Right renal cortex interstitium (tissue), 3 donors: ENCODE results near the gene GGNBP2. TPM values are rescaled to one million over a fixed set of nuclear protein-coding genes. Genes with fewer than 3 reads are reported as not detected.

Experiments
- DNase-seq, 3 donors: peaks; one replicate each; pipeline ENCODE4 v3.0.0-alpha.2; 2013; ENCODE audit warnings: low read depth in 3 of 3, low spot score in 2 of 3
- polyA plus RNA-seq, 3 donors: library from polyadenylated mRNA; unstranded; fragments of 120-200 nt; gene quantifications; one replicate each; pipeline ENCODE4 v1.2.1, GENCODE V29; 2013; ENCODE audit not compliant: insufficient read length in 3 of 3

The GGNBP2 gene
- polyA plus RNA-seq, 3 donors: 83.2 to 87.8 (median 85.3) TPM

DNA sequence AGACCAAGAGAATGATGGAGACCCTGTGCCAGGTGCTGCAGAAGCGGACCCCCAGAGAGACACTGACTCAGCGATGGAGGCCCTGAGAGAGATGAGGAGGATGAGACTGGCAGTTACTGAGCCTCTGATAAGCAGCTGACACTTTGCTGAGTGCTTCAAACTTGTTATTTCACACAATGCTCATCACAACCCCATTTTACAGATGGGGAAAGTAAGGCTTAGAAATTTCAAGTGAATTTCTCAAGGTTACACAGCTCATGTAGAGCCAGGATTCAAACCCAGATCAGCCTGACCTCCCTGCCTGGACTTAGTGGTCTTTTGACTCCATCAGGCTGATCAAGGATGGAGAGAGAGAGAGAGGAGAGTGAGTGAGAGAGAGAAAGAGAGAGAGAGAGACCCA lies 83.9 kb downstream of the GGNBP2 start:
- DNase-seq: no peak

- no peak for DNase-seq
These were observed 84.6 kb downstream of the GGNBP2 start for GRCh38 chr17:36629252-36629847.

GRCh38 chr17:36629970-36630502 lies 85.3 kb downstream of the GGNBP2 start:
- no peak for DNase-seq

DNA sequence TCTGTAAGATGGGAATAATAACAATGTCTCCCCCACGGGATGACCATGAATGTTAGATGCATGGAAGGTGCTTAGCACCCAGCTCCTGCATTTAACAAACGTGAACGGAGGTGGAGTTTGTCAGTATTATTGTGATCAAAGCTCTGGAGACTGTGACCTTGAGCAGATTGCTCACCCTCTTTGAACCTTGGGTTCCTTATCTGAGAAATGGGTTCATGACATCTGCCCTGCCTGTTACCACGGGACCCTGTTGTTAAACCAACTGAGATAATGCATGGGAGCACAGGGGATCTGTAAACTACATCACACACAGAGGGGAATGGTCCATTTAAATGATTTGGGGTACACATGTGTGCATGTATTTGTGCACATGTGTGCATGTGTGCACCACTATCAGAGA lies 86.3 kb downstream of the GGNBP2 start:
- DNase-seq: no peak

DNA sequence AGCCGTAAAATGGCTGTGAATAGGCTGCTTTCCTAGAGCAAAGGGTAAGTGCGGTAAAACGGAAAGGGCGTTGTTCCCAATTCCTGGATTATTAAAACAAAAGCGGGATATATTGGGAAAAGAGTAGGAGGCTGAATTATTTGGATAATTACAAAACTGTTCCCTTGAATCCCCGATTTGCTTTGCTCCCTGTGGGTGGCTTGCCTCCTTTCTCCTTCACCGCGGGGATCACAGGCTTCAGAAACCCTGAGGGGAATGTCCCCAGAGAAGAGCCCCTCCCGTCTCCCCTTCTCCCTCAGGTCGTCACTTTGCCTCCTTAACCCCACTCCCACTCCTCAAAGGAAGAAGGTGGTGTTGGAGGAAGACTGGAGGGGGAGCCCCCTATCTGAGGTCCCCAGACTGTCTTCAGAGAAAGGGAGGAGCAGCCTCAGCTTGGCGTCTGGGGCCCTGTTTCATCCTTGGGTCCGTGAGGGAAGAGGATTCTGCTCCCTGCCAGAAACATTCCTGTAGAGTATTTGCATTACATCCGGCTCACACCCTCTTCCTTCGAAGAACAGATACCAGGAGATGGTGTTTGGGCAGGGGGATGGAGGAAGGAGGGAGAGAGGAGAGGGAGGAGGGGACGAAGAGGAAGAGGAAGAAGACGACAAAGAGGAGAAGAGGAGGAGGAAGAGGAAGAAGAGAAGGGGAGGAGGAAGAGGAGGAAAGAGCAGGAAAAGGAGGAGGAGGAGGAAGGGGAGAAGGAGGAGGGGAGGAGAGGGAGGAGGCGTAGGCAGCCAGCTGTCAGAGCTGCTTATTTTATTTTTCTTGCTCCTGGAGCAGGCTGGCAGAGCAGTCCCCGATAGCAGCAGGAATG lies 88.4 kb downstream of the GGNBP2 start:
- no peak for DNase-seq

Other genes with a start within 250 kb of the GGNBP2 start
- not detected for gene TBC1D3G, start 221.0 kb upstream of the GGNBP2 start, polyA plus RNA-seq
- gene TBC1D3H, start 156.5 kb upstream of the GGNBP2 start, polyA plus RNA-seq: not detected
- 10 to 100 TPM; 69.1 to 80.4 (median 76.1) TPM for gene ZNHIT3, start 58.2 kb upstream of the GGNBP2 start, polyA plus RNA-seq
- 10 to 100 TPM; 33.7 to 34.9 (median 34.1) TPM for gene MYO19, start 10.1 kb upstream of the GGNBP2 start, polyA plus RNA-seq
- gene PIGW, start 9.9 kb upstream of the GGNBP2 start, polyA plus RNA-seq: 10 to 100 TPM; 11.0 to 14.3 (median 12.6) TPM
- 10 to 100 TPM; 22.6 to 27.7 (median 23.6) TPM for gene DHRS11, start 47.0 kb downstream of the GGNBP2 start, polyA plus RNA-seq
- 1 to 10 TPM; 2.9 to 3.5 (median 3.5) TPM for gene MRM1, start 56.7 kb downstream of the GGNBP2 start, polyA plus RNA-seq